CD4-positive, alpha-beta T cell (primary cell): ENCODE results near the gene CDKAL1. TPM values are rescaled to one million over a fixed set of nuclear protein-coding genes. Genes with fewer than 3 reads are reported as not detected.

Experiments
- ATAC-seq: fragments of 200-7000 bp; cut with Tn5 transposase; one replicate; pipeline ENCODE4 v1.10.0; 2022; ENCODE audit warnings: mild to moderate bottlenecking; ENCODE audit not compliant: poor library complexity
- CTCF ChIA-PET: fragments of 350-600 bp; sonication (Branson Sonifier 250); formaldehyde crosslinking; loops from one replicate; lab custom pipeline; 2021; ENCODE audit warnings: antibody characterized with exemption, inconsistent platforms; lab: Charles Lee
- POLR2A ChIA-PET: fragments of 350-600 bp; sonication (Branson Sonifier 250); formaldehyde crosslinking; loops from one replicate; lab custom pipeline; 2021; ENCODE audit warnings: antibody characterized with exemption, inconsistent platforms; lab: Charles Lee
- DNase-seq, 14 experiments: peaks; one replicate each; pipeline ENCODE4 v3.0.0-alpha.2; 2013 to 2020; ENCODE audit warnings: mixed read lengths in 2 of 14
- H3K27ac ChIP-seq, 2 donors: one replicate each; pipeline versions ENCODE4 v1.5.1 to v1.7.0; 2013; ENCODE audit warnings: low read length in 2 of 2, low read depth in 1 of 2, mild to moderate bottlenecking in 1 of 2
- H3K27me3 ChIP-seq, 2 experiments: 1 replicate in 1 of 2; 2 replicates in 1 of 2; pipeline versions ENCODE4 v1.6.1 to v1.7.0; 2013; ENCODE audit warnings: low read length in 2 of 2, control low read depth in 1 of 2, mild to moderate bottlenecking in 1 of 2, moderate library complexity in 1 of 2; ENCODE audit not compliant: insufficient read depth in 2 of 2, control insufficient read depth in 1 of 2
- H3K36me3 ChIP-seq: one replicate; pipeline ENCODE4 v1.6.1; 2013; ENCODE audit warnings: low read length, control low read depth; ENCODE audit not compliant: insufficient read depth
- H3K4me1 ChIP-seq: one replicate; pipeline ENCODE4 v1.6.1; 2013; ENCODE audit warnings: low read length, control low read depth; ENCODE audit not compliant: insufficient read depth
- H3K4me3 ChIP-seq: one replicate; pipeline ENCODE4 v1.5.1; 2013; ENCODE audit warnings: mild to moderate bottlenecking, low read length, moderate library complexity
- H3K9me3 ChIP-seq, 2 experiments: 1 replicate in 1 of 2; 2 replicates in 1 of 2; pipeline versions ENCODE4 v1.6.1 to v1.7.0; 2013; ENCODE audit warnings: low read length in 2 of 2, mild to moderate bottlenecking in 2 of 2, control low read depth in 1 of 2, moderate library complexity in 1 of 2; ENCODE audit not compliant: control insufficient read depth in 1 of 2, insufficient read depth in 1 of 2
- H3K27ac Mint-ChIP-seq: one replicate; pipeline ENCODE4 v1.8.0; 2020; ENCODE audit warnings: mixed read lengths
- H3K27me3 Mint-ChIP-seq: one replicate; pipeline ENCODE4 v1.8.0; 2021; ENCODE audit warnings: mixed read lengths
- H3K36me3 Mint-ChIP-seq: one replicate; pipeline ENCODE4 v1.8.0; 2021; ENCODE audit warnings: low read depth, mixed read lengths
- H3K4me1 Mint-ChIP-seq: one replicate; pipeline ENCODE4 v1.8.0; 2021; ENCODE audit warnings: low read depth, mixed read lengths
- H3K4me3 Mint-ChIP-seq: one replicate; pipeline ENCODE4 v1.8.0; 2020; ENCODE audit warnings: mild to moderate bottlenecking, mixed read lengths
- H3K9me3 Mint-ChIP-seq: one replicate; pipeline ENCODE4 v1.8.0; 2020; ENCODE audit warnings: mixed read lengths
- CTCF ChIP-seq: fragments of 200-600 bp; IDR thresholded peaks from one replicate; pipeline ENCODE4 v1.8.0; 2022; ENCODE audit warnings: antibody characterized with exemption, mild to moderate bottlenecking
- intact Hi-C, 2 experiments: fragments of 100-400 bp; cut with DNase I in 1 of 2; cut with micrococcal nuclease in 1 of 2; formaldehyde crosslinking; loops; one replicate each; pipeline versions ENCODE4 v1.15.1 to v1.9.0; 2023 to 2025; cut with DNase I, micrococcal nuclease
- total RNA-seq, 174 experiments: library from RNA in 2 of 174; stranded (reverse) in 2 of 174; gene quantifications; one replicate each; pipeline ENCODE4 v1.2.3 and lab custom pipeline; 2021 to 2026

The CDKAL1 gene
- total RNA-seq, 2 experiments from 2014 or later = 21.3 to 23.9 TPM

GRCh38 chr6:20845592-20845991 lies 311.3 kb downstream of the CDKAL1 start:
- no peak for ATAC-seq
- intact Hi-C loops = no loop called here

GRCh38 chr6:20846602-20847028 lies 312.4 kb downstream of the CDKAL1 start:
- intact Hi-C loops = no loop called here
- H3K9me3 ChIP-seq = no peaks in the 10 kb centered on the region
- H3K27me3 ChIP-seq = no peaks in the 10 kb centered on the region
- POLR2A ChIA-PET = no interaction called here
- H3K27me3 Mint-ChIP-seq = no peaks in the 10 kb centered on the region
- H3K36me3 Mint-ChIP-seq = peaks cover 27% of the 10 kb centered on the region
- no peaks in the 10 kb centered on the region for H3K36me3 ChIP-seq
- no peak overlapping the region for H3K4me3 Mint-ChIP-seq
- H3K27ac Mint-ChIP-seq = no peak overlapping the region
- DNase-seq (no peak), ATAC-seq (no peak)
- no peaks in the 10 kb centered on the region for H3K4me1 Mint-ChIP-seq
- no peaks in the 10 kb centered on the region for H3K4me1 ChIP-seq
- no peak overlapping the region for H3K27ac ChIP-seq
- TF ChIP-seq CTCF = no peak
- CTCF ChIA-PET = no interaction called here
- H3K4me3 ChIP-seq = no peak overlapping the region
- H3K9me3 Mint-ChIP-seq = no peaks in the 10 kb centered on the region

More at GRCh38 chr6:20845592-20845991, 311.3 kb downstream of the CDKAL1 start:
- H3K4me1 ChIP-seq = no peaks in the 10 kb centered on the region
- no peak for DNase-seq
- Mint-ChIP-seq H3K27ac (no peak overlapping the region), H3K36me3 (peaks cover 27% of the 10 kb centered on the region), H3K4me3 (no peak overlapping the region), H3K27me3 (no peaks in the 10 kb centered on the region), H3K4me1 (no peaks in the 10 kb centered on the region), H3K9me3 (no peaks in the 10 kb centered on the region)
- no peaks in the 10 kb centered on the region for H3K27me3 ChIP-seq
- no peaks in the 10 kb centered on the region for H3K36me3 ChIP-seq
- H3K27ac ChIP-seq = no peak overlapping the region
- H3K4me3 ChIP-seq = no peak overlapping the region
- TF ChIP-seq CTCF = no peak
- CTCF ChIA-PET = no interaction called here
- H3K9me3 ChIP-seq = no peaks in the 10 kb centered on the region
- POLR2A ChIA-PET = no interaction called here

- no peaks in the 10 kb centered on the region for H3K27me3 Mint-ChIP-seq
- Histone ChIP-seq H3K4me1 (no peaks in the 10 kb centered on the region), H3K36me3 (no peaks in the 10 kb centered on the region), H3K4me3 (no peak overlapping the region), H3K9me3 (no peaks in the 10 kb centered on the region), H3K27ac (no peak overlapping the region), H3K27me3 (no peaks in the 10 kb centered on the region)
- POLR2A ChIA-PET = no interaction called here
- ATAC-seq (no peak), DNase-seq (no peak)
- no peaks in the 10 kb centered on the region for H3K9me3 Mint-ChIP-seq
- H3K36me3 Mint-ChIP-seq = peaks cover 27% of the 10 kb centered on the region
- no peak for TF ChIP-seq CTCF
- CTCF ChIA-PET = no interaction called here
- intact Hi-C loops = no loop called here
- H3K4me3 Mint-ChIP-seq = no peak overlapping the region
- no peaks in the 10 kb centered on the region for H3K4me1 Mint-ChIP-seq
- H3K27ac Mint-ChIP-seq = no peak overlapping the region
These were observed 313.6 kb downstream of the CDKAL1 start for GRCh38 chr6:20847904-20848303.
